ENCODE data around the gene SVOP.

The SVOP gene

DNA sequence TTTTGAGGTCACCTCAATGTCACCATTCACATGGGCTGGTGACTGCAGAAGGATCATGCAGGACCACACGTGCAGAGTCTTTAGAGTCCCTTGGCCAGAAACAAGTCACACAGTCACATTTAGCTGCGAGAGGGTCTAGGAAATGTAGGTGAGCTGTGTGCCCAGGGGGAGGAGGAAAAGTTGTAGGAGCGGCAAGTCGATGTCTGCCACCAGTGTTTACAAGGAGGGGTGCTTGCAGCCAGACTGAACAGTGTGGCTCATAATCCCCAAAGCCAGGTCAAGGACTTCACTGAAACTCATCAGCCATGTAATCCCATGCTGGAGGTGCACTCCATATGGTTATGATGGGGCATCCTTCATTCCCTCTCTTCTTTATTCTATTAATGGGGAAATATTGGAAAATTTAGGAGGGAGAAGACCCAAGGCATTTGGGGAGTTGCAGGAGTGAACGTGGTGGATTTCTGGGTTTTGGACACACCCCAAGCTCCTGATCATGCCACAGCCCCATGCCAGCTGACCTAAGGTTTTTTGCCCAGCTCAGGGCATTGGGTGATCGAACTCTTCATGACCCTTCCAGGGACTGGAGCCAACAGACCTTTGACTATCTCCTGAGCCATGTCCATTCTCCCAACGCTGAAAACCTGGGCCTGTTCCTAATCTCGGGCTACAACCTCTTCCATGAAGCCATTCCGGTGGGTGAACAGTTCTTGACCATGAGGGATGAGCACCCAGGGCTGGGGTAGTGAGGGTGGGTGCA lies 133.8 kb downstream of the SVOP start:
- H3K36me3 ChIP-seq, result no peaks in the 10 kb centered on the region
- TF ChIP-seq, protein P1, sequence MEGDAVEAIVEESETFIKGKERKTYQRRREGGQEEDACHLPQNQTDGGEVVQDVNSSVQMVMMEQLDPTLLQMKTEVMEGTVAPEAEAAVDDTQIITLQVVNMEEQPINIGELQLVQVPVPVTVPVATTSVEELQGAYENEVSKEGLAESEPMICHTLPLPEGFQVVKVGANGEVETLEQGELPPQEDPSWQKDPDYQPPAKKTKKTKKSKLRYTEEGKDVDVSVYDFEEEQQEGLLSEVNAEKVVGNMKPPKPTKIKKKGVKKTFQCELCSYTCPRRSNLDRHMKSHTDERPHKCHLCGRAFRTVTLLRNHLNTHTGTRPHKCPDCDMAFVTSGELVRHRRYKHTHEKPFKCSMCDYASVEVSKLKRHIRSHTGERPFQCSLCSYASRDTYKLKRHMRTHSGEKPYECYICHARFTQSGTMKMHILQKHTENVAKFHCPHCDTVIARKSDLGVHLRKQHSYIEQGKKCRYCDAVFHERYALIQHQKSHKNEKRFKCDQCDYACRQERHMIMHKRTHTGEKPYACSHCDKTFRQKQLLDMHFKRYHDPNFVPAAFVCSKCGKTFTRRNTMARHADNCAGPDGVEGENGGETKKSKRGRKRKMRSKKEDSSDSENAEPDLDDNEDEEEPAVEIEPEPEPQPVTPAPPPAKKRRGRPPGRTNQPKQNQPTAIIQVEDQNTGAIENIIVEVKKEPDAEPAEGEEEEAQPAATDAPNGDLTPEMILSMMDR (IDR thresholded peaks at IDR 0.05), result no peak
- H3K27me3 ChIP-seq, result no peaks in the 10 kb centered on the region
- H3K9me3 ChIP-seq, result no peaks in the 10 kb centered on the region
- H3K27ac ChIP-seq, result no peak overlapping the region
- no peak overlapping the region for H3K4me3 ChIP-seq (ENCODE audit: low read depth in 1 of 2, low read length in 1 of 2)
- no peaks in the 10 kb centered on the region for H3K4me1 ChIP-seq (ENCODE audit: control insufficient read depth in 1 of 2, insufficient read depth in 1 of 2, low read depth in 1 of 2, low read length in 1 of 2)

DNA sequence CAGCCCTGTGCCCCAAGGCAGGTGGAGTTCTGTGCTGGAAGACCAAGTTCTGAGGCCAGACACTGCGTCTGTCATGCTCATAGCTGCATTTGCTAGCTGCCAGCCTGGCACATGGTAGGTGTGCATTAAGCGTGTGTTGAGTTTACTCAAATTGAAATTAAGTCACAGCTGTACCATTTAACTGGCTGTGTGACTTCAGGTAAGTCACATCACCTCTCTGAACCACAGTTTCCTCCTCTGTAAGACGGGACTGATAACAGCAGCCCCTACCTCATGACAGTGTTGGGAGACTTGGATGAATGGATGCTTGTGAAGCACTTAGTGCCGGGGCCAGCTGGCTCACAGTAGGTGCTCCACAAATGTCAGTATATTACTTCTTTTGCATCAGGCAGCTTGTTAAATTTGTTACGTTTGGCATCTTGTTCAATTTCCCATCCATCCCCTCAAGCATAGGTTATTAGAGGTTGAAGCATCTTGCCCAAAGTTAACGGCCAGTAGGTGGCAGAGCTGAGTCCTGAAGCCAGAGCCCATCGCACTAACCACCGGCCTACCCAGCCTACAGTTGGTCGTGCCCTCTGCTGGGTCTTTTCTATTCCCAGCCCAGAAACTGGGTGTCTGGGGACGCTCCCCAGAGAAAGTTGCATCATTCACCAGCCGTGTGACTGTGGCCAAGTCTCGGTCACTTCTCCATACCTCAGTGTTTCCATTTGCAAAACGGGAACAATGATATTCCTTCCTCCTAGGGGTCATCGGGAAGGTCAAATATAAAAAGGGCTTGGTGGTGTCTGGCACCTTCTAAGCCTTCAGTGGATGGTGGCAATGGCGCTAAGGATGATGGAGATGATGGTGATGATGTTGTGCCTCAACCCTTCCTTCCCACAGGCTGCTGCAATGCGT lies 136.5 kb downstream of the SVOP start:
- Histone ChIP-seq H3K27ac (no peak overlapping the region), H3K36me3 (no peaks in the 10 kb centered on the region), H3K27me3 (no peaks in the 10 kb centered on the region), H3K4me1 (ENCODE audit: control insufficient read depth in 1 of 2, insufficient read depth in 1 of 2, low read depth in 1 of 2, low read length in 1 of 2) (no peaks in the 10 kb centered on the region), H3K4me3 (ENCODE audit: low read depth in 1 of 2, low read length in 1 of 2) (no peak overlapping the region), H3K9me3 (no peaks in the 10 kb centered on the region)
- TF ChIP-seq, protein P1 (IDR thresholded peaks at IDR 0.05), result peak; percentile 63

DNA sequence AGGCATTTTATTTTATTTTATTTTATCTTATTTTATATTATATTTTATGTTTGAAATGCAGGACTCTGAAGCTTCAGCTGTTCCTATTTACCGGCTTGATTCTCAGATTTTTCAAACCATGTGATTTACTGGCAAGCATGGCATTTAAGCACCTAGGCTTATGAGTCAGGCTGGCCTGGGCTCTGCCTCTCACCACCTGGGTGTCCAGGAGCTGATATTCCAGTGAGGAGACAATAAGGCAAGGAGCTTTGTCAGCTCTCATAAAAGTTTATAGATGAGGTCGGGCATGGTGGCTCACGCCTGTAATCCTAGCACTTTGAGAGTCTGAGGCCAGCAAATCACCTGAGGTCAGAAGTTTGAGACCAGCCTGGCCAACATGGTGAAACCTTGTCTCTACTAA lies 138.9 kb downstream of the SVOP start:
- H3K27ac ChIP-seq, result no peak overlapping the region

DNA sequence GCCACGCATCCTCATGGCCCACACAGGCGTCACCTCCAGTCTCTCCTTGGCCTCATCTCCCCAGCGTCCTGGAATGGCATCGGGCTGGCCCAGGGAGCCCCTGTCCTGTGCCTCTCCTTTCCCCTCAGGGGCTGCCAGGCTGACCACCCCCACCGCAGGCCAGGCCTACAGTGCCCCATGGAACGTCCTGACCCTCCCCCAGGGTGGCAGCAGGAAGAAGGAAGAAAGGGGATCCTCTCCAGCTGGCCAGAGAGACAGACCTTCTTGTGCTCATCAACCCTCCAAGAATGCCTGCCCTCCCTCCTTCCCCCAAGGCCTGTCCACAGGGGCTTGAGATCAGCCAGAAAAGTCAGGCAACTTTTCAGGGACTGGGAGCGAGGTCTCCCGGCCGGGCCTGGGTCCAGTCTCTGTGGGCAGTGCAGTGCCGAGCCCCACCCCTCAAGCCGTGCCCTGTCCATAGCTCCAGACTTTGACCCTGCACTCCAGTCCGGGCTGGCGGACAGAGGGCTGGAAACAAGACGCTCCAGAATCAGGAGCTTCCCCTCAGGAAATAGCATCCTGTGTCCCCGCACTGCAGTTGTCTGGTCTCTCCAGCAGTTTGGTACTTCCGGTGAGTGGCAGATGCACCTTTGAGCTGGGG lies 141.1 kb downstream of the SVOP start, which contains the start of gene DAO:
Gene DAO, plus strand, starts transcription at position 478 of the 640 bp plus-strand sequence. CDS start 4,915 bp downstream, outside the sequence.
- TF ChIP-seq, protein P1 (IDR thresholded peaks at IDR 0.05), result no peak
- no peaks in the 10 kb centered on the region for H3K9me3 ChIP-seq
- no peaks in the 10 kb centered on the region for H3K27me3 ChIP-seq
- no peak within 1 kb of the TSS for H3K4me3 ChIP-seq (ENCODE audit: low read depth in 1 of 2, low read length in 1 of 2)
- H3K27ac ChIP-seq, result no peak within 1 kb of the TSS
- no peaks in the 10 kb centered on the region for H3K36me3 ChIP-seq
- no peaks in the 10 kb centered on the region for H3K4me1 ChIP-seq (ENCODE audit: control insufficient read depth in 1 of 2, insufficient read depth in 1 of 2, low read depth in 1 of 2, low read length in 1 of 2)

More for the DNA sequence above, 138.9 kb downstream of the SVOP start:
- no peaks in the 10 kb centered on the region for H3K4me1 ChIP-seq (ENCODE audit: control insufficient read depth in 1 of 2, insufficient read depth in 1 of 2, low read depth in 1 of 2, low read length in 1 of 2)
- H3K36me3 ChIP-seq, result no peaks in the 10 kb centered on the region
- TF ChIP-seq, protein P1 (IDR thresholded peaks at IDR 0.05), result no peak
- H3K9me3 ChIP-seq, result no peaks in the 10 kb centered on the region
- H3K4me3 ChIP-seq (ENCODE audit: low read depth in 1 of 2, low read length in 1 of 2), result no peak overlapping the region
- no peaks in the 10 kb centered on the region for H3K27me3 ChIP-seq

DNA sequence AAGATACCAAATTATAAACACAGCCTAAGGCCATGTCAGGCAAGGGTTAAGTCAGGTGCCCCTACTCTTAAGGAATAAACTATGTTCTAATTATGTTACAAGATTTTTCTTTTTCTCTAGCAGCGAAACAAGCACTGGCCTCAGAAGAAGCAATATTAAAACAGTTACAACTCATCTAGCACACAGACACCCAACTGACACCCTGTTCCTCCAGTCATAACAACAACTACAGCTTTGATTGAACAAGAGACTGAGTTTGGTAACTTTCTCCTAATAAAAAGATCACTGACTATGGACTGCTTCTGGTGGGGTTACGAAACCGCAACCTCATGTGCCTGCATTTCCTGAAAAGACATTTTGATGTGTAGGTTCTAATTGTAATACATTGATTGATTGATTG lies 144.3 kb downstream of the SVOP start:
- no peak overlapping the region for H3K4me3 ChIP-seq (ENCODE audit: low read depth in 1 of 2, low read length in 1 of 2)

More for the DNA sequence above, 144.3 kb downstream of the SVOP start:
- TF ChIP-seq, protein P1 (IDR thresholded peaks at IDR 0.05), result no peak
- no peak overlapping the region for H3K27ac ChIP-seq
- H3K36me3 ChIP-seq, result no peaks in the 10 kb centered on the region
- no peaks in the 10 kb centered on the region for H3K27me3 ChIP-seq
- no peaks in the 10 kb centered on the region for H3K4me1 ChIP-seq (ENCODE audit: control insufficient read depth in 1 of 2, insufficient read depth in 1 of 2, low read depth in 1 of 2, low read length in 1 of 2)
- H3K9me3 ChIP-seq, result no peaks in the 10 kb centered on the region
